Loucy (cell line): ENCODE results near the gene APBB3.

ENCODE experiments used
- EZH2phosphoT487 ChIP-seq: fragments of 200-600 bp; IDR thresholded peaks from 2 replicates; pipeline ENCODE4 v1.6.1; 2018; ENCODE audit warnings: antibody characterized with exemption, mild to moderate bottlenecking, moderate library complexity, borderline replicate concordance
- TF ChIP-seq, protein P1 (sequence below): fragments of 200-600 bp; sonication (generic); conservative IDR thresholded peaks from 2 replicates; pipeline ENCODE4 v1.5.1; 2014; ENCODE audit warnings: mild to moderate bottlenecking, antibody characterized with exemption, low read length

DNA sequence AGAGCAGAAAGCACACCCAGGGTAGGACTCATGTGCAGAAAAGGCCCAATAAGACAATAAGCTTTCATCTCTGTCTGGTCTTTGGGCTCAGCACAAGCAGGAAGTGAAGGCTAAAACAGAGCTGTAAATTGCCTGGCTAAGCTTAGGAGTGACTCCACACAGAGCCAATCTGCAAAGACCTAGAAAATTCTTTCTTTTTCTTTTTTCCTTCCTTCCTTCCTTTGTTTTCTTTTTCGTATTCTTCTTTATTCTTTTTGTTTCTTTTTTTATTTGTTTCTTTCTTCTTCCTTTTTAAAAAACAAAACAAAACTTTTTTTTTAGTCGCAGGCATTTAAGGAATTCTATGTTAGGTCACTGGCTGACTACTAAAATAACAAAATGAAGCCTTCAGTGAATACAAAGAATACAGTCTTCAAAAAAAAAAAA is 12.4 kb upstream of the APBB3 start:
- TF ChIP-seq, protein P1, sequence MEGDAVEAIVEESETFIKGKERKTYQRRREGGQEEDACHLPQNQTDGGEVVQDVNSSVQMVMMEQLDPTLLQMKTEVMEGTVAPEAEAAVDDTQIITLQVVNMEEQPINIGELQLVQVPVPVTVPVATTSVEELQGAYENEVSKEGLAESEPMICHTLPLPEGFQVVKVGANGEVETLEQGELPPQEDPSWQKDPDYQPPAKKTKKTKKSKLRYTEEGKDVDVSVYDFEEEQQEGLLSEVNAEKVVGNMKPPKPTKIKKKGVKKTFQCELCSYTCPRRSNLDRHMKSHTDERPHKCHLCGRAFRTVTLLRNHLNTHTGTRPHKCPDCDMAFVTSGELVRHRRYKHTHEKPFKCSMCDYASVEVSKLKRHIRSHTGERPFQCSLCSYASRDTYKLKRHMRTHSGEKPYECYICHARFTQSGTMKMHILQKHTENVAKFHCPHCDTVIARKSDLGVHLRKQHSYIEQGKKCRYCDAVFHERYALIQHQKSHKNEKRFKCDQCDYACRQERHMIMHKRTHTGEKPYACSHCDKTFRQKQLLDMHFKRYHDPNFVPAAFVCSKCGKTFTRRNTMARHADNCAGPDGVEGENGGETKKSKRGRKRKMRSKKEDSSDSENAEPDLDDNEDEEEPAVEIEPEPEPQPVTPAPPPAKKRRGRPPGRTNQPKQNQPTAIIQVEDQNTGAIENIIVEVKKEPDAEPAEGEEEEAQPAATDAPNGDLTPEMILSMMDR, result no peak
- no peak for TF ChIP-seq EZH2phosphoT487
